Stimulated activated CD8-positive, alpha-beta memory T cell treated with anti-CD3 and anti-CD28 coated beads, Interleukin-15, amount 100 ng/mL, for 1 hour (primary cell): Measurements from ENCODE around the gene MPP3.
"Not testable (repeated sequence)": the region's sequence is repeated elsewhere in the genome, so short reads cannot be mapped to it uniquely, and the experiment has no call there.

ENCODE experiments used
- DNase-seq: peaks from one replicate; pipeline ENCODE4 v3.0.0-alpha.2; 2020; ENCODE audit warnings: low read depth

Gene MPP3, protein sequence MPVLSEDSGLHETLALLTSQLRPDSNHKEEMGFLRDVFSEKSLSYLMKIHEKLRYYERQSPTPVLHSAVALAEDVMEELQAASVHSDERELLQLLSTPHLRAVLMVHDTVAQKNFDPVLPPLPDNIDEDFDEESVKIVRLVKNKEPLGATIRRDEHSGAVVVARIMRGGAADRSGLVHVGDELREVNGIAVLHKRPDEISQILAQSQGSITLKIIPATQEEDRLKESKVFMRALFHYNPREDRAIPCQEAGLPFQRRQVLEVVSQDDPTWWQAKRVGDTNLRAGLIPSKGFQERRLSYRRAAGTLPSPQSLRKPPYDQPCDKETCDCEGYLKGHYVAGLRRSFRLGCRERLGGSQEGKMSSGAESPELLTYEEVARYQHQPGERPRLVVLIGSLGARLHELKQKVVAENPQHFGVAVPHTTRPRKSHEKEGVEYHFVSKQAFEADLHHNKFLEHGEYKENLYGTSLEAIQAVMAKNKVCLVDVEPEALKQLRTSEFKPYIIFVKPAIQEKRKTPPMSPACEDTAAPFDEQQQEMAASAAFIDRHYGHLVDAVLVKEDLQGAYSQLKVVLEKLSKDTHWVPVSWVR

DNA sequence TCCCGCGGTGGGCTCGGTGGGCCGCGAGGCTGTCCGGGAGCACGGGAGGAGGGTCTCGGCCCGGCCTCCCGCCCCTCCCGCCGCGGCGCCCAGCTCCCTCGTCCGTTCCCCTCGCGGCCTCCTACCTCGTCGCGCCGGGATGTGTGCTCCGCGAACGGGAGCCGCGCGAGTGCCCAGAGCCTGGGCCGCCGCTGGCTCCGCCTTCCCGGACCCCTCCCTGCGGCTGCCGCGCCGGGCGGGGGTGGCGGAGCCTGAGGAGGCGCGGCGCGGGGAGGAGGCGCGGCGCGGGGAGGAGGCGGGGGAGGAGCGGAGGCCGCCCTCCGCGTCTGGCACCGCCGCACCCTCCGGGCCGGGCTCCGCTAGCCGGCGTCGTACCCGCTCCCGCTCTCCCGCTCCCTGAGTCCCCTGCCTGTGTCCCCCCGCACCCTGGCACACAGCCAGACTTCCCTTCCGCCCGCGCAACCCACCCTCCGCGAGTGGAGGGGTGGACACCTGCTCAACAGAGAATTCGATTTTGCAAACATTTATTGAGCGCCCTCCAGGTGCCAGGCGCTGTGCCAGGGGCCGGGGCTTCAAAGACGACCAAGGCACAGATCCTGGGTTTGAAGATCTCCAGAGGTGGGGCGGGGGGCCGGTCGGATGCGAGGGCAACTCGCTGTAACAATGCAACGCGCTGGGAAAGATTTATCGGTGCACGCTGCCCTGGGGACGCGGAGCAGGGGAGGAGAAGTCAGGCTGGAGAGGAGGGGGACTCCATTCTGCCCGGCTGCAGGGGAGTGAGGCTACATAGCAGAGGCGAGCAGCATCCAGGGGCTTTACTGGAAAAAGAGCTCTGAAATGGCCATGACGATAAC, at the start of gene MPP3:
Gene MPP3, minus strand, starts transcription at position 171 of the 854 bp plus-strand sequence. CDS start 1,240 bp downstream, outside the sequence.
- no peak for DNase-seq

- DNase-seq: no peak
Measured at GRCh38 chr17:43881758-43882505, 49.0 kb upstream of the MPP3 start.

DNA sequence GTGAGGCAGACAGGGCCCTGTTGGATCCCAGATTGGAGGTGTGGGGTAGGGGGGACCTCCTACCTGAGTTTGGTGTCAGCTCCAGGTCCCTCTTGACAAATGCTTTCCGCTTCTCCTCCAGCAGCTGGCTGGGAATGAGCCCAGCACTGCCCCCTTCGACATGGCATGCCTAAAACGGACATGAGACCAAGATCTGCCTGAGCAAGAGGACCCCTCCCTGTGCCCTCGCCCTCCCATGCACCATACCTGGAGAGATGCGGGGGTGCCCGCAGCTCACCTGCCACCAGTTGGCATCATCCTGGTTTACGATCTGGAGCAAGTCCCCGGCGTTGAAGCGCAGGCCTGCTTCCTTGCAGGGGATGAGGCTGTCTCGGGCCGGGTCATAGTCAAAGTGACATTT, 48.2 kb upstream of the MPP3 start:
- no peak for DNase-seq

- peak; percentile 15 for DNase-seq
Measured at GRCh38 chr17:43880420-43880991, 47.6 kb upstream of the MPP3 start.

DNA sequence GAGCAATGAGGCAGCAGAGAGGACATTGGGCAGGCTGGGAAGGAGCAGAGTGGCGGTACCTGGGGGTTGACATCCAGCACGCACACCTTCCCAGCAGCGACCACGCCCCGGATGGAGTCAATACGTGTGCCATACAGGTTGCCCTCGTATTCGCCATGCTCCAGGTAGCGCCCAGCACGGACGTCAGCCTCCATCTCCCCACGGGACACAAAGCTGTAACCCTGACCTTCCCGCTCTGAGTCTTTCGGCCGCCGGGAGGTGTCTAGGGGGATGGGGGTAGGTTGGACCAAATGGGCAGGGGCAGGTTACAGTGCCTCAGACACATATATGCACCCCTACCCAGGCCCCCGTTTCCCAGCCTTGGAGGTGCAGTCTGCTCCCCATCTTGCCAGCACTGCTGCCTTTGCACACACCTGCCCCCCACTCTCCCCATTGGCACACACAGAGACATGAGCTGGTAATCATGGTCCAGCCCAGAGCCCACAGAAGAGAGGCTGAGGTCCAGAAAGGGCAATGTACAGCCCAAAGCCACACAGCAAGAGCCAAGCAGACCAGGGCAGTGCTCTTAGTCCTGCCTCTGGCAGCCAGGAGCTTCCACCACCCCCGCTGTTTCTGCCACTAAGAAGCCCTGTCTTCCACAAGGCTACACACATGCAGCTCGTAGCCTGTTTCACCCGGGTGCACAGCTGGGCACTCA, 46.9 kb upstream of the MPP3 start:
- no peak for DNase-seq

GRCh38 chr17:43878260-43879175, 45.6 kb upstream of the MPP3 start:
- peak; percentile 42 for DNase-seq

DNA sequence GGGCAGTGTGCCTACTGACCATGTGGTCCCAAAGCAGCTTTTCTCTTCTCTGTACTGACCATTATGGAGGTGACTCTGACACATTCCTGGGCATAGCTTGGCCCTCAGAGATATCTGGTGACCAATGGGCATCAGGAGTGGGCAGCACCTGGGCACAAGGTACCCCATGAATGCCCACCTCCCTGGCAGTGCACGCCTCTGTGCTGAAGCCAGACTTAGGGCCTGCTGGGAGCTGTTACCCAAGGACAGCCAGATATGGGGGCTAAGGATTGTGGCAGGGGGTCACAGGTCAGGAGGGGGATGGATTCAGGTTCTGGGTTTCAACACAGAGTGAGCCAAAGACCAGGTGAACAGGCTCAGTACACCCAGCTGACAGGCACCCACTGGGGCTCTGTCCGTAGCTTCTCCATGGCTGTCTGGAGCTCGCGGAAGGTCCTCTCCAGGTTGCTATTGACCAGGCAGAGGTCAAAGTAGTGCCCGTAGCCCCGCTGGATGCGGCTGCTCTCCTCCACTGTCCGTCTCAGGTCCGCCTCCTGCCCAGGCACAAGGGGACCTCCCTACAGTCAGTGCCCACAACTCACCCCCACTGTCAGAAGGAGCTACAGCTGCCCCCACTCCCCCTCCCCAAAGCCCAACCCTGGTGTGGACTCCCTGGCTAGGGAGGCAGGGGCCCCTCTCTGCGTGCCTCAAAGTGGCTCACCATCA, 44.7 kb upstream of the MPP3 start:
- no peak for DNase-seq

- no peak for DNase-seq
Measured at GRCh38 chr17:43877031-43877430, 44.1 kb upstream of the MPP3 start.

DNA sequence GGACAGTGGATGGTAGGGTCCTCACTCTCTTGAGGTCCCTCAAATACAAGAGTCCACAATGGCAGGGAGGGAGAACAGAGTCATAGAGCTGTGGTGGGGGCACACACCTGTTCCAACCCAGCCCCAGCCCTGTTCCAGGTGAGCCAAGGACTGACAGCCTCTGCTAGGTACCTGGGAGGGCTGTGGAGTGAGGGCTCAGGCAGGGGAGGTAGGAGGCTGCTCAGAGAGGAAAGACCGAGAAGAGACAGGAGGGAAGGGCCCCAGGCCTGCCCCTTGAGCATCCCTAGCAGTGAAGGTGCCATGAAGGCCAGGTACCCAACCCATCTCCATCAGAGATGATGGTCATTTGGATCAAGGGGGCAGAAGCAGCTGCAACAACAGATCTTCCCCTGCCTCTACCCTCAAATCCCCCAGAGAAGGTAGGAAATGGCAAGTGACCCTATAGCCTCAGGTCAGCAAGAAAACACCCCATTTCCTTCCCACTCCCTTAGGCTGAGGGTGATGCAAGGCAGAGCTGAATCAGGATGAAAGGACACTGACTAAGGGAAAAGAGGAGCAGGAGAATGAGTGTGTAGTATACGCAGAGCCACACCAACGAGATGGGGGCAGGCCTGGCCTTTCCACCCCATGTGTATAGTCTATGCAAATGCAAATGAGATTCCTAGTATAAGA, 42.7 kb upstream of the MPP3 start:
- no peak for DNase-seq

DNA sequence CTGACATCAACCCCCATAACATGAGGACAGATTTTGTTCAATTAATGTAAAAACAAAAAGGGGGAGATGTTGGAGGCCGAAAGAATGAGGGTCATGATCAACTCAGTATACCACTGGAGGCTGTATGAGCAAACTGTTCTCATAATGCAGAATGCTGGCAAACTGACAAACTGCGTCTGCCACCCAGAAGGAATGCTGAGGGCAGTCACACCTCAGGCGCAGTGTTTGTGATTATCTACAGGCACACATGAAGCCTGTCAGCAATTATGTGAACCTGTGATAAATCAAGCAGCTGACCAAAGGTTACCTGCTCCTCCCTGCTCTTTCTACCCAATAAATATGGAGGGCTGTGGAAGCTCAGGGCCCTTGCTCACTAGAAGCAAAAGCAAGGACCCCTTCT, 41.3 kb upstream of the MPP3 start:
- no peak for DNase-seq

GRCh38 chr17:43873815-43874214, 40.9 kb upstream of the MPP3 start:
- DNase-seq: no peak

DNA sequence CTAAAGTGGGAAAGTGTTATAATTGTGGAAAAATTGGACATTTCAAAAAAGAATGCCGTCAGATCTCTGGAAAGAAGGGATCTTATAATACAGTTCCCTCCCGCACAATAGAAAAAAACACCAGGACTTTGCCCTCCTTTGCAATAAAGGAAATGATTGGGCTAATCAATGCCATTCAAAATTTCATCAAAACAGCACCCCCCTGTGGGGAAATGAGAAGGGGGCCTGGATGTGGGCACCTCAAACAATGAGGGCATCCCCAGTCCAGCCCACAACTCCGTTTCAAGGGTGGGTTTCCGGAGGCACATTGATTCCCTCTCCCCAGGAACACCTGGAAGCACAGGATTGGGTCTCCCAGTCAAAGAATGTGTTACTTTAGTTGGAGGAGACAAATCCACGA, 40.1 kb upstream of the MPP3 start:
- no peak for DNase-seq

DNA sequence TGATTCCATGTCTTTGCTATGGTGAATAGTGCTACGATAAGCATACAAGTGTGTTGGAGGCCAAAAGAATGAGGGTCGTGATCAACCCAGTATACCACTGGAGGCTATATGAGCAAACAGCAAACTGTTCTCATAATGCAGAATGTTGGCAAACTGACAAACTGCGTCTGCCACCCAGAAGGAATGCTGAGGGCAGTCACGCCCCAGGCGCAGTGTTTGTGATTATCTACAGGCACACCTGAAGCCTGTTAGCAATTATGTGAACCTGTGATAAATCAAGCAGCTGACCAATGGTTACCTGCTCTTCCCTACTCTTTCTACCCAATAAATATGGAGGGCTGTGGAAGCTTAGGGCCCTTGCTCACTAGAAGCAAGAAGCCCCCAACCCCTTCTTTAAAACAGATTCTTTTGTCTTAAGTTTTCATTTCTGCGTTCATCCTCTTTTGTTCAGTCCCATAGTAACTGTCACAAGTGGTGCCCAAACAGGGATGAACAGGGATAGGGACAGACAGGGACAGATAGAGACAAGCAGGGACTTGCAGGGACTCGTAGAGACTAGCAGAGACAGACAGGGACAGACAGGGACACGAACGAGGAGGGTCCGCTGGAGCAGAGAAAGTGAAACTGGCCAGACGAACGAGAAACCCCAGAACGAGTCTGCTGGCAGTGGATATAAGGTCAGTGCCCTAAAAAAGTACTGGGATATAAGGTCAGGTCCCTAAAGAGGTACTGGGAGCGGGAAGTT, 39.2 kb upstream of the MPP3 start:
- no peak for DNase-seq

GRCh38 chr17:43869031-43869430, 36.1 kb upstream of the MPP3 start:
- not testable (repeated sequence) for DNase-seq

DNA sequence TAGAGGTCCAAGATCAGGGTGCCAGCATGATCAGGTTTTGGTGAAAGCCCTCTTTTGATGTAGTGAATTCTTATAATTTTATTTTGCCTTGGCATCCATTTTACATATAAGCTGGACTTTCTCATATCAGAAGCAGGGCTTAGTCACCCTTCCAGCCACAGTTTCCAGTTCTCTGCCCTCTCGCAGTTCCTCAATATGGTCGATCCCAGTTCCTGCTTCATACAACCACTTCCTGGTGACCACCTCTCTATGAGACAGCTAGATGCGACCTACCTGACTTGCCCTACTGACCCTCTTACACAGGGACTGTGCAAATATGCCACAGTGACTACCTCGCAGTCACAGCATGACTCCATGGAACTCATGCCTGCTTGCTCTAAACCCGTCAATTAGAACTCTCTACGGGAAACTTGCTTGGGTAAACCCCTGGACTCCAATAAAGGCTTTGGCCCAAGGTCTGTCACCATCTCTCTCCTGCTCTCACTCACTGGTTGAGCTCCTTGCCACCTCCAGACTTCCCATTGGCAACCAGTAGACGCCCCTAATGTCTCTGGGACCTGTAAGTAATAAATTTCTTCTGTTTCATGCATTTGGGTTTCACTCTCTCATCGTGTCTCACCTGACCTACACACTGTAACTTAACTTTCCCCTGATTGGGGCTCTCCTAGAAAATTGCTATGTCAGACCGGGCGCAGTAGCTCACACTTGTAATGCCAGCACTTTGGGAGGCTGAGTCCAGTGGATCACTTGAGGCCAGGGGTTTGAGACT, 35.5 kb upstream of the MPP3 start:
- DNase-seq: no peak

GRCh38 chr17:43864161-43864984, 31.4 kb upstream of the MPP3 start:
- no peak for DNase-seq
